Measurements from ENCODE around the gene GNG12. TPM values are rescaled to one million over a fixed set of nuclear protein-coding genes. Genes with fewer than 3 reads are reported as not detected.

The GNG12 gene
- total and polyA plus RNA-seq, 2 donors (not counting 1 experiment from before 2014, with no cell fraction given): not detected

DNA sequence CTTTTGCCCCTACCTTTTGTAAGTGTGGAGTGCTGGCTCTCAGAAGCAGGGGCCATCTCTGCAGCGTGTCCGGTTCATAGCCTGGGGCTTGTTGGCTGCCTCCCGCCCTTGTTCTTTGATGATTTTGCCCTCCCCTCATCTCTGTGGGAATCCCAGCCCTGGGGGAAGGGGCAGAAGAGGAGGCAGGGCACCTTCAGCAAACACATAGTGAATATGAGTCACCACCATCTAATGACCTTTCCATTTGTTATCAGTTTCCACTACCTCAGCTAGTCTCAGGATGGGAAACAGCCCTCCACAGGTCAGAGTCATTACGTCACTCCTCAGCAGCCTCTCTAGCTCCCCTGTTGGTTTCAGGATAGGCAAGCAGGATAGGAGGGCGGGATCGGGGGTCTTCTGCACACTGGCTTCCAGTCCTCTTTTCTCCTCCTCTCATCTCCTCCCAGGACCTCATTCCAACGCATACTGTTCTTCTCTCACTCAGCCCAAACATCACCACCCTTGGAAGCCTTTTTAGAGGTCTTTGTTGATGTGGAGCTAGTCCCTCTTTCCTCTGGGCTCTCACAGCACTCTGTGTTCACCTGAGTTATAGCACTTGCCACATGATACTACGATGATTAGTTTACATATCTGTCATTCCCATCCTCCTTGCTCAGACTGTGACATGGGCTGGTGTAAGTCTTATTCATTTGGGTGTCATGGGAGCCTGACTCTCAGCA lies 132.4 kb downstream of the GNG12 start:
- Histone ChIP-seq H3K79me2 (ENCODE audit: control insufficient read depth, insufficient read depth, low read length) (no peaks in the 10 kb centered on the region), H4K20me1 (ENCODE audit: control insufficient read depth, insufficient read depth, low read length, poor library complexity, severe bottlenecking) (no peaks in the 10 kb centered on the region), H3K27ac (ENCODE audit: low read length in 2 of 2) (no peak overlapping the region), H3K36me3 (replicated peaks in 1 of 2; ENCODE audit: control extremely low read depth in 1 of 2, control insufficient read depth in 1 of 2, extremely low read depth in 1 of 2, insufficient read depth in 2 of 2, low read length in 1 of 2) (no peaks in the 10 kb centered on the region), H2AFZ (ENCODE audit: insufficient read depth, low read depth, low read length, poor library complexity, severe bottlenecking) (no peak overlapping the region), H3K4me3 (ENCODE audit: control extremely low read depth in 1 of 5, extremely low read depth in 1 of 5, insufficient read depth in 1 of 5, low read depth in 2 of 5, low read length in 4 of 5) (no peak overlapping the region), H3K9ac (ENCODE audit: low read length) (no peak overlapping the region), H3K27me3 (replicated peaks in 1 of 4; ENCODE audit: control extremely low read depth in 1 of 4, control insufficient read depth in 3 of 4, insufficient read depth in 4 of 4, low read length in 3 of 4) (no peaks in the 10 kb centered on the region), H3K4me2 (replicated peaks; ENCODE audit: low read depth, low read length, poor library complexity, severe bottlenecking) (no peak overlapping the region), H3K9me3 (ENCODE audit: control extremely low read depth in 1 of 3, control insufficient read depth in 2 of 3, insufficient read depth in 1 of 3, low read length in 2 of 3) (no peaks in the 10 kb centered on the region), H3K4me1 (ENCODE audit: control insufficient read depth in 2 of 2, insufficient read depth in 2 of 2, low read length in 2 of 2) (no peaks in the 10 kb centered on the region)
- Mint-ChIP-seq H3K9me3 (ENCODE audit: insufficient read depth) (no peaks in the 10 kb centered on the region), H3K4me1 (no peaks in the 10 kb centered on the region), H3K27me3 (peaks cover 9% of the 10 kb centered on the region), H3K4me3 (no peak overlapping the region), H3K27ac (no peak overlapping the region)
- ATAC-seq (ENCODE audit: low read depth) (no peak), DNase-seq (no peak)
- intact Hi-C loops (cut with micrococcal nuclease): no loop called here
- ChIA-PET CTCF (interaction anchor here (1.0 kb wide), 1 partner anchor 60 kb away, joined by 3 read pairs; no protein-coding TSS in a partner anchor), POLR2A (interaction anchor here (0.6 kb wide), 1 partner anchor 265 kb away, joined by 3 read pairs; no protein-coding TSS in a partner anchor)
- WGBS (ENCODE audit: insufficient coverage): 100% methylated on average over 2 of the region's 8 CpGs
- TF ChIP-seq EZH2 (IDR thresholded peaks at IDR 0.05; ENCODE audit: borderline replicate concordance, insufficient read depth, low read depth, low read length, poor library complexity, severe bottlenecking): no peak
- TF ChIP-seq, protein P1, sequence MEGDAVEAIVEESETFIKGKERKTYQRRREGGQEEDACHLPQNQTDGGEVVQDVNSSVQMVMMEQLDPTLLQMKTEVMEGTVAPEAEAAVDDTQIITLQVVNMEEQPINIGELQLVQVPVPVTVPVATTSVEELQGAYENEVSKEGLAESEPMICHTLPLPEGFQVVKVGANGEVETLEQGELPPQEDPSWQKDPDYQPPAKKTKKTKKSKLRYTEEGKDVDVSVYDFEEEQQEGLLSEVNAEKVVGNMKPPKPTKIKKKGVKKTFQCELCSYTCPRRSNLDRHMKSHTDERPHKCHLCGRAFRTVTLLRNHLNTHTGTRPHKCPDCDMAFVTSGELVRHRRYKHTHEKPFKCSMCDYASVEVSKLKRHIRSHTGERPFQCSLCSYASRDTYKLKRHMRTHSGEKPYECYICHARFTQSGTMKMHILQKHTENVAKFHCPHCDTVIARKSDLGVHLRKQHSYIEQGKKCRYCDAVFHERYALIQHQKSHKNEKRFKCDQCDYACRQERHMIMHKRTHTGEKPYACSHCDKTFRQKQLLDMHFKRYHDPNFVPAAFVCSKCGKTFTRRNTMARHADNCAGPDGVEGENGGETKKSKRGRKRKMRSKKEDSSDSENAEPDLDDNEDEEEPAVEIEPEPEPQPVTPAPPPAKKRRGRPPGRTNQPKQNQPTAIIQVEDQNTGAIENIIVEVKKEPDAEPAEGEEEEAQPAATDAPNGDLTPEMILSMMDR (IDR thresholded peaks at IDR 0.05): no peak

DNA sequence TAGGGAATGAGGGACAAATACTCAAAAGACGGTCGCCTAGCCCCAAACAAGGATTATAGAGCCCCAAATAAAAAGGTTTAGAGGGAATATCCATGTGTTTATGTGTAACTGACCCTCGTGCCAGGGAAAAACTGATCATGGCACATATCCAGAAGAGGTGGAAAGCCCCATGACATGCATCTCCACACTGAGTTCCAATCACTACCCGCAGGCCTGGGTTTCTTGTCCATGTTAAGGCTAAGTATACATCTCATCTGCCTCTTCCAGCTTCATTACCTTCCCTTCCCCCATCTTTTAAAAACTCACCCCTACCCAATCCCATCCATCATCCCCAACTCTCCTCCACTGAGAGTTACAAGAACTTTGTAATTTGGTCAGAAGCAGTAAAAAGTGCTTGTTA lies 133.0 kb downstream of the GNG12 start:
- Histone ChIP-seq H3K79me2 (ENCODE audit: control insufficient read depth, insufficient read depth, low read length) (no peaks in the 10 kb centered on the region), H2AFZ (ENCODE audit: insufficient read depth, low read depth, low read length, poor library complexity, severe bottlenecking) (no peak overlapping the region), H3K4me2 (replicated peaks; ENCODE audit: low read depth, low read length, poor library complexity, severe bottlenecking) (no peak overlapping the region), H3K9me3 (ENCODE audit: control extremely low read depth in 1 of 3, control insufficient read depth in 2 of 3, insufficient read depth in 1 of 3, low read length in 2 of 3) (no peaks in the 10 kb centered on the region), H3K27me3 (replicated peaks in 1 of 4; ENCODE audit: control extremely low read depth in 1 of 4, control insufficient read depth in 3 of 4, insufficient read depth in 4 of 4, low read length in 3 of 4) (no peaks in the 10 kb centered on the region), H4K20me1 (ENCODE audit: control insufficient read depth, insufficient read depth, low read length, poor library complexity, severe bottlenecking) (no peaks in the 10 kb centered on the region), H3K4me3 (ENCODE audit: control extremely low read depth in 1 of 5, extremely low read depth in 1 of 5, insufficient read depth in 1 of 5, low read depth in 2 of 5, low read length in 4 of 5) (no peak overlapping the region), H3K27ac (ENCODE audit: low read length in 2 of 2) (no peak overlapping the region), H3K9ac (ENCODE audit: low read length) (no peak overlapping the region), H3K4me1 (ENCODE audit: control insufficient read depth in 2 of 2, insufficient read depth in 2 of 2, low read length in 2 of 2) (no peaks in the 10 kb centered on the region), H3K36me3 (replicated peaks in 1 of 2; ENCODE audit: control extremely low read depth in 1 of 2, control insufficient read depth in 1 of 2, extremely low read depth in 1 of 2, insufficient read depth in 2 of 2, low read length in 1 of 2) (no peaks in the 10 kb centered on the region)
- H3K9me3 Mint-ChIP-seq (ENCODE audit: insufficient read depth): no peaks in the 10 kb centered on the region
- intact Hi-C loops (cut with micrococcal nuclease): no loop called here
- POLR2A ChIA-PET: interaction anchor here (0.6 kb wide), 1 partner anchor 264 kb away, joined by 3 read pairs; no protein-coding TSS in a partner anchor
- no peak for ATAC-seq (ENCODE audit: low read depth)
- CTCF ChIA-PET: interaction anchor here (1.0 kb wide), 1 partner anchor 60 kb away, joined by 3 read pairs; no protein-coding TSS in a partner anchor
- no peaks in the 10 kb centered on the region for H3K4me1 Mint-ChIP-seq
- no peak for DNase-seq
- TF ChIP-seq EZH2 (IDR thresholded peaks at IDR 0.05; ENCODE audit: borderline replicate concordance, insufficient read depth, low read depth, low read length, poor library complexity, severe bottlenecking): no peak
- TF ChIP-seq, protein P1 (IDR thresholded peaks at IDR 0.05): no peak
- WGBS (ENCODE audit: insufficient coverage): 86% methylated on average over 2 of the region's 4 CpGs
- H3K27me3 Mint-ChIP-seq: peaks cover 9% of the 10 kb centered on the region
- no peak overlapping the region for H3K27ac Mint-ChIP-seq
- H3K4me3 Mint-ChIP-seq: no peak overlapping the region
